HCT116 (cell line): ENCODE measurements around the gene MYL4. TPM values are rescaled to one million over a fixed set of nuclear protein-coding genes. Genes with fewer than 3 reads are reported as not detected.
A peak's percentile ranks its signal among the peaks of the same experiment; 100 is the strongest.

Experiments
- ATAC-seq: fragments of 200-7000 bp; cut with Tn5 transposase; 2 replicates; pipeline ENCODE4 v1.9.1; 2020; ENCODE audit warnings: mild to moderate bottlenecking, moderate library complexity
- BruUV-seq: library from RNA; stranded (reverse); fragments of 400-500 nt; replicated peaks from 2 replicates; lab custom pipeline; 2021; lab: Mats Ljungman, UMichigan
- CTCF ChIA-PET: fragments of 300-600 bp; sonication (Branson Sonifier 250); formaldehyde crosslinking; loops from one replicate; lab custom pipeline; 2021; ENCODE audit warnings: antibody characterized with exemption; lab: Charles Lee
- POLR2A ChIA-PET: fragments of 300-600, 350-600 bp; sonication (Branson Sonifier 250); formaldehyde crosslinking; loops from one replicate; lab custom pipeline; 2021; ENCODE audit warnings: antibody characterized with exemption; lab: Charles Lee
- RAD21 ChIA-PET, 2 experiments: fragments of 300-600 bp; sonication (Branson Sonifier 250); formaldehyde crosslinking; loops; one replicate each; lab custom pipeline; 2023; ENCODE audit warnings: low total read pairs in 2 of 2; ENCODE audit not compliant: uncharacterized antibody in 2 of 2, unreplicated experiment in 2 of 2, low non-redundant PET in 1 of 2; lab: Charles Lee
- DNase-seq: peaks from one replicate; pipeline ENCODE4 v3.0.0-alpha.2; 2010; ENCODE audit warnings: low read depth, low spot score
- H2AFZ ChIP-seq: fragments of 200-600 bp; shearing (Covaris generic), sonication (generic); 2 replicates; pipeline ENCODE4 v1.6.1; 2017; ENCODE audit warnings: low read depth, mixed run types, mixed read lengths, antibody characterized with exemption, low read length; ENCODE audit not compliant: poor library complexity, severe bottlenecking
- H3K27ac ChIP-seq: 2 replicates; pipeline ENCODE4 v1.5.1; 2012; ENCODE audit warnings: low read depth, low read length
- H3K27me3 ChIP-seq: fragments of 200-600 bp; sonication (generic); 2 replicates; pipeline ENCODE4 v1.6.1; 2016; ENCODE audit warnings: mixed run types, low read length, mixed read lengths; ENCODE audit not compliant: insufficient read depth
- H3K36me3 ChIP-seq, 2 experiments: fragments of 200-500 bp in 1 of 2; fragments of 200-600 bp in 1 of 2; sonication (Bioruptor generic) in 1 of 2; sonication (generic) in 1 of 2; 2 replicates each; pipeline versions ENCODE4 v1.5.1 to v1.6.1; 2014 to 2016; ENCODE audit warnings: low read length in 2 of 2, inconsistent platforms in 1 of 2, mixed read lengths in 1 of 2, mixed run types in 1 of 2; ENCODE audit not compliant: insufficient read depth in 2 of 2, control insufficient read depth in 1 of 2
- H3K4me1 ChIP-seq, 2 experiments: fragments of 200-600 bp in 1 of 2; sonication (generic) in 1 of 2; 2 replicates each; pipeline versions ENCODE4 v1.5.1 to v1.6.1; 2012 to 2017; ENCODE audit warnings: low read length in 2 of 2, inconsistent platforms in 1 of 2, mild to moderate bottlenecking in 1 of 2, mixed read lengths in 1 of 2, mixed run types in 1 of 2, moderate library complexity in 1 of 2; ENCODE audit not compliant: insufficient read depth in 2 of 2, control insufficient read depth in 1 of 2
- H3K4me2 ChIP-seq: fragments of 200-600 bp; sonication (generic); 2 replicates; pipeline ENCODE4 v1.6.1; 2017; ENCODE audit warnings: mixed run types, low read length, mixed read lengths
- H3K4me3 ChIP-seq, 2 experiments: fragments of 200-600 bp in 1 of 2; sonication (generic) in 1 of 2; replicated peaks in 1 of 2; 2 replicates each; pipeline ENCODE4 v1.5.1; 2011 to 2016; ENCODE audit warnings: low read length in 2 of 2, control low read depth in 1 of 2, low read depth in 1 of 2, mild to moderate bottlenecking in 1 of 2, mixed read lengths in 1 of 2, mixed run types in 1 of 2
- H3K79me2 ChIP-seq: fragments of 200-600 bp; sonication (generic); 2 replicates; pipeline ENCODE4 v1.6.1; 2017; ENCODE audit warnings: mild to moderate bottlenecking, mixed run types, low read length, moderate library complexity, mixed read lengths; ENCODE audit not compliant: insufficient read depth
- H3K9ac ChIP-seq: fragments of 200-600 bp; sonication (generic); 2 replicates; pipeline ENCODE4 v1.6.1; 2016; ENCODE audit warnings: low read length, mixed read lengths
- H3K9me2 ChIP-seq: fragments of 200-600 bp; sonication (generic), shearing (Covaris generic); 2 replicates; pipeline ENCODE4 v1.6.1; 2017; ENCODE audit warnings: mixed run types, mild to moderate bottlenecking, moderate library complexity; ENCODE audit not compliant: insufficient read depth
- H3K9me3 ChIP-seq, 2 experiments: fragments of 200-500 bp in 1 of 2; fragments of 200-600 bp in 1 of 2; sonication (Bioruptor generic) in 1 of 2; sonication (generic) in 1 of 2; 2 replicates each; pipeline ENCODE4 v1.6.1; 2014 to 2017; ENCODE audit warnings: low read length in 2 of 2, mixed read lengths in 2 of 2, inconsistent platforms in 1 of 2, low read depth in 1 of 2, mild to moderate bottlenecking in 1 of 2, mixed run types in 1 of 2, moderate library complexity in 1 of 2; ENCODE audit not compliant: control insufficient read depth in 1 of 2, insufficient read depth in 1 of 2
- H4K20me1 ChIP-seq: fragments of 200-600 bp; sonication (generic), shearing (Covaris generic); 2 replicates; pipeline ENCODE4 v1.6.1; 2017; ENCODE audit warnings: mixed run types, mild to moderate bottlenecking, moderate library complexity; ENCODE audit not compliant: insufficient read depth
- CBX3 ChIP-seq: IDR thresholded peaks from 2 replicates; pipeline ENCODE4 v1.6.1; 2012; ENCODE audit warnings: low read depth
- ELF1 ChIP-seq: IDR thresholded peaks from 2 replicates; pipeline ENCODE4 v1.6.1; 2012; ENCODE audit warnings: low read depth, borderline replicate concordance
- EZH2 ChIP-seq: fragments of 200-600 bp; sonication (generic); IDR thresholded peaks from 2 replicates; pipeline ENCODE4 v1.6.1; 2017; ENCODE audit warnings: antibody characterized with exemption, mixed run types
- JUND ChIP-seq: IDR thresholded peaks from 2 replicates; pipeline ENCODE4 v1.6.1; 2012
- POLR2A ChIP-seq: IDR thresholded peaks from 2 replicates; pipeline ENCODE4 v1.7.0; 2011; ENCODE audit warnings: borderline replicate concordance; ENCODE audit not compliant: insufficient read depth, insufficient read length; ENCODE audit errors: extremely low read depth
- POLR2AphosphoS5 ChIP-seq: IDR thresholded peaks from 2 replicates; pipeline ENCODE4 v1.6.1; 2011; ENCODE audit warnings: mild to moderate bottlenecking, low read depth, low read length, moderate library complexity
- RAD21 ChIP-seq: IDR thresholded peaks from 2 replicates; pipeline ENCODE4 v1.6.1; 2012; ENCODE audit warnings: low read depth, mild to moderate bottlenecking
- SIN3A ChIP-seq: IDR thresholded peaks from 2 replicates; pipeline ENCODE4 v1.6.1; 2012; ENCODE audit warnings: low read depth
- SP1 ChIP-seq: IDR thresholded peaks from 2 replicates; pipeline ENCODE4 v1.6.1; 2012; ENCODE audit warnings: low read depth
- SRF ChIP-seq: IDR thresholded peaks from 2 replicates; pipeline ENCODE4 v1.6.1; 2012; ENCODE audit warnings: low read depth
- TCF7L2 ChIP-seq: IDR thresholded peaks from 2 replicates; pipeline ENCODE4 v1.7.0; 2011; ENCODE audit warnings: borderline replicate concordance, inconsistent platforms; ENCODE audit not compliant: insufficient read depth, insufficient read length; ENCODE audit errors: extremely low read depth
- ZNF274 ChIP-seq: fragments of 200-500 bp; sonication (Bioruptor generic); IDR thresholded peaks from 2 replicates; pipeline ENCODE4 v1.6.1; 2014; ENCODE audit warnings: mild to moderate bottlenecking, low read depth, low read length, inconsistent platforms
- intact Hi-C: fragments of 100-400 bp; cut with micrococcal nuclease; formaldehyde crosslinking; loops from 2 replicates; pipeline ENCODE4 v1.10.0; 2022
- total RNA-seq: library from RNA; stranded (reverse); gene quantifications from one replicate; pipeline ENCODE4 v1.2.1, GENCODE V29; 2021; ENCODE audit not compliant: unreplicated experiment
- TF ChIP-seq, protein P1 (sequence below), 3 experiments: fragments of 200-600 bp in 1 of 3; sonication (generic) in 1 of 3; IDR thresholded peaks in 2 of 3; conservative IDR thresholded peaks in 1 of 3; 2 replicates each; pipeline ENCODE4 v1.5.1; 2012 to 2017; ENCODE audit warnings: low read depth in 2 of 3, low read length in 2 of 3, antibody characterized with exemption in 1 of 3, borderline replicate concordance in 1 of 3, control low read depth in 1 of 3, mild to moderate bottlenecking in 1 of 3, mixed read lengths in 1 of 3, mixed run types in 1 of 3, moderate library complexity in 1 of 3; ENCODE audit not compliant: insufficient read depth in 1 of 3
- TF ChIP-seq, protein P2 (sequence below): IDR thresholded peaks from 2 replicates; pipeline ENCODE4 v1.6.1; 2011; ENCODE audit warnings: mild to moderate bottlenecking, low read length, moderate library complexity; ENCODE audit not compliant: insufficient replicate concordance; ENCODE audit errors: extremely low read depth
- TF ChIP-seq, protein P3 (sequence below): IDR thresholded peaks from 2 replicates; pipeline ENCODE4 v1.6.1; 2012

The MYL4 gene
- total RNA-seq, 1 experiment from 2014 or later, result 0.32 TPM

DNA sequence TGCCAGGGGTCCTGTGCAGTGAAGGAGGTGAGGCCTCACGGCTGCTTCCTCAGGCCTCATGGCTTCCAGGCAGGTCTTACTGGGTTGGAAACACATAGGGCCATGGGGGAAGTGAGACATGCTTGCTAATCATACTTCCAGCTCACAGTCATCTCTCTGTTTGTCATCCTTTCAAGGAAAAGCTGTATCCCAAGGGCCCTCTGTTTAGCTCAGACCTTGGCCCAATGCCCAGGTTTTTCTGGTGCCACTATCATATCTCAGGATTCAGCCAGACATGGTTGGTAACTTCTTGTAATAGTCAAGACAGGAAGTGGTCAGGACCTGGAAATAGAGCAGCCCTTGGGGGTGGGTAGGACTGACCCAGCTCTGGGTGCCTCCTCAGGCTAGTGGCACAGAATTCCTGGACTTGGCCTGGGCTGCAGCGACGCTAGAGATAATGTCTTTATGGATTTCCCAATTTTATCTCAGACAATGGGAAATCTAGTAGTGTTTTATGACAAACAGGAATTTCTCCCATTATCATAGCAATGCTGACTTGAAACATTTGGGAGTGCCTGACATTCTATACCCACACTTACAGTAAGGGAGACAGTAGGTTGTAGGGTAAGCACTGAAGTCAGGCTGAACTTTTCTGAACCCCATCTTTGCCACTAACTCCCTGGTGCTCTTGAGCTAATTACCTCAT is 31.0 kb downstream of the MYL4 start:
- Histone ChIP-seq H3K27me3 (no peaks in the 10 kb centered on the region), H3K4me3 (no peak overlapping the region), H3K4me2 (peak overlapping the region; percentile 32; the same call in 1 of the 2 replicates), H3K9me2 (no peaks in the 10 kb centered on the region), H3K27ac (peak overlapping the region; percentile 1; the same call in 1 of the 2 replicates), H4K20me1 (no peaks in the 10 kb centered on the region), H3K9me3 (no peaks in the 10 kb centered on the region), H3K36me3 (no peaks in the 10 kb centered on the region), H3K4me1 (peaks cover 8 to 16% of the 10 kb centered on the region in 2 experiments), H3K79me2 (no peaks in the 10 kb centered on the region), H3K9ac (no peak overlapping the region), H2AFZ (peak overlapping the region; percentile 75)
- CTCF ChIA-PET, result interaction anchor here (1.6 kb wide), 1 partner anchor 75 kb away, joined by 5 read pairs; no protein-coding TSS in a partner anchor
- RAD21 ChIA-PET, result no interaction called here
- TF ChIP-seq POLR2AphosphoS5 (no peak), ZNF274 (no peak), ELF1 (no peak), RAD21 (no peak), TCF7L2 (peak; percentile 24), SIN3A (no peak), SP1 (0 out of 2 replicates have a peak, but pooled peaks have one; percentile 27), EZH2 (no peak), SRF (no peak), CBX3 (0 out of 2 replicates have a peak, but pooled peaks have one; percentile 51), POLR2A (no peak), JUND (no peak)
- TF ChIP-seq, protein P1, sequence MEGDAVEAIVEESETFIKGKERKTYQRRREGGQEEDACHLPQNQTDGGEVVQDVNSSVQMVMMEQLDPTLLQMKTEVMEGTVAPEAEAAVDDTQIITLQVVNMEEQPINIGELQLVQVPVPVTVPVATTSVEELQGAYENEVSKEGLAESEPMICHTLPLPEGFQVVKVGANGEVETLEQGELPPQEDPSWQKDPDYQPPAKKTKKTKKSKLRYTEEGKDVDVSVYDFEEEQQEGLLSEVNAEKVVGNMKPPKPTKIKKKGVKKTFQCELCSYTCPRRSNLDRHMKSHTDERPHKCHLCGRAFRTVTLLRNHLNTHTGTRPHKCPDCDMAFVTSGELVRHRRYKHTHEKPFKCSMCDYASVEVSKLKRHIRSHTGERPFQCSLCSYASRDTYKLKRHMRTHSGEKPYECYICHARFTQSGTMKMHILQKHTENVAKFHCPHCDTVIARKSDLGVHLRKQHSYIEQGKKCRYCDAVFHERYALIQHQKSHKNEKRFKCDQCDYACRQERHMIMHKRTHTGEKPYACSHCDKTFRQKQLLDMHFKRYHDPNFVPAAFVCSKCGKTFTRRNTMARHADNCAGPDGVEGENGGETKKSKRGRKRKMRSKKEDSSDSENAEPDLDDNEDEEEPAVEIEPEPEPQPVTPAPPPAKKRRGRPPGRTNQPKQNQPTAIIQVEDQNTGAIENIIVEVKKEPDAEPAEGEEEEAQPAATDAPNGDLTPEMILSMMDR (IDR thresholded peaks at IDR 0.05 in 2 of 3, conservative IDR thresholded peaks at IDR 0.05 in 1 of 3; ENCODE audit: borderline replicate concordance in 1 of 3, insufficient read depth in 1 of 3, low read depth in 2 of 3, low read length in 2 of 3), result no peak
- TF ChIP-seq, protein P2, sequence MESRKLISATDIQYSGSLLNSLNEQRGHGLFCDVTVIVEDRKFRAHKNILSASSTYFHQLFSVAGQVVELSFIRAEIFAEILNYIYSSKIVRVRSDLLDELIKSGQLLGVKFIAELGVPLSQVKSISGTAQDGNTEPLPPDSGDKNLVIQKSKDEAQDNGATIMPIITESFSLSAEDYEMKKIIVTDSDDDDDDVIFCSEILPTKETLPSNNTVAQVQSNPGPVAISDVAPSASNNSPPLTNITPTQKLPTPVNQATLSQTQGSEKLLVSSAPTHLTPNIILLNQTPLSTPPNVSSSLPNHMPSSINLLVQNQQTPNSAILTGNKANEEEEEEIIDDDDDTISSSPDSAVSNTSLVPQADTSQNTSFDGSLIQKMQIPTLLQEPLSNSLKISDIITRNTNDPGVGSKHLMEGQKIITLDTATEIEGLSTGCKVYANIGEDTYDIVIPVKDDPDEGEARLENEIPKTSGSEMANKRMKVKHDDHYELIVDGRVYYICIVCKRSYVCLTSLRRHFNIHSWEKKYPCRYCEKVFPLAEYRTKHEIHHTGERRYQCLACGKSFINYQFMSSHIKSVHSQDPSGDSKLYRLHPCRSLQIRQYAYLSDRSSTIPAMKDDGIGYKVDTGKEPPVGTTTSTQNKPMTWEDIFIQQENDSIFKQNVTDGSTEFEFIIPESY, result peak; percentile 5
- TF ChIP-seq, protein P3, sequence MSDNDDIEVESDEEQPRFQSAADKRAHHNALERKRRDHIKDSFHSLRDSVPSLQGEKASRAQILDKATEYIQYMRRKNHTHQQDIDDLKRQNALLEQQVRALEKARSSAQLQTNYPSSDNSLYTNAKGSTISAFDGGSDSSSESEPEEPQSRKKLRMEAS, result no peak; the same call in 1 of the 2 replicates
- BruUV-seq, result no TSS peak
- ATAC-seq (peak; percentile 67), DNase-seq (peak; percentile 69)
- POLR2A ChIA-PET, result interaction anchor here (0.7 to 1.4 kb wide), 2 partner anchors 10 to 14 kb away, joined by 3 read pairs; partner anchors contain the start of gene ITGB3
- intact Hi-C loops, result no loop called here
